Uterus (tissue), 2 donors: ENCODE results near the gene NRARP.

Experiments used
- POLR2A ChIP-seq, 2 donors: fragments of 450-650 bp; IDR thresholded peaks; one replicate each; pipeline ENCODE4 v1.6.1; 2016; ENCODE audit warnings: antibody characterized with exemption in 2 of 2, mild to moderate bottlenecking in 1 of 2, moderate library complexity in 1 of 2
- TF ChIP-seq, protein P1 (sequence below), 4 experiments: fragments of 200-600 bp in 2 of 4; fragments of 450-650 bp in 2 of 4; sonication (generic) in 2 of 4; IDR thresholded peaks; one replicate each; pipeline ENCODE4 v1.5.1; 2016 to 2019; ENCODE audit warnings: antibody characterized with exemption in 4 of 4, mild to moderate bottlenecking in 2 of 4, moderate library complexity in 1 of 4

- TF ChIP-seq, protein P1, sequence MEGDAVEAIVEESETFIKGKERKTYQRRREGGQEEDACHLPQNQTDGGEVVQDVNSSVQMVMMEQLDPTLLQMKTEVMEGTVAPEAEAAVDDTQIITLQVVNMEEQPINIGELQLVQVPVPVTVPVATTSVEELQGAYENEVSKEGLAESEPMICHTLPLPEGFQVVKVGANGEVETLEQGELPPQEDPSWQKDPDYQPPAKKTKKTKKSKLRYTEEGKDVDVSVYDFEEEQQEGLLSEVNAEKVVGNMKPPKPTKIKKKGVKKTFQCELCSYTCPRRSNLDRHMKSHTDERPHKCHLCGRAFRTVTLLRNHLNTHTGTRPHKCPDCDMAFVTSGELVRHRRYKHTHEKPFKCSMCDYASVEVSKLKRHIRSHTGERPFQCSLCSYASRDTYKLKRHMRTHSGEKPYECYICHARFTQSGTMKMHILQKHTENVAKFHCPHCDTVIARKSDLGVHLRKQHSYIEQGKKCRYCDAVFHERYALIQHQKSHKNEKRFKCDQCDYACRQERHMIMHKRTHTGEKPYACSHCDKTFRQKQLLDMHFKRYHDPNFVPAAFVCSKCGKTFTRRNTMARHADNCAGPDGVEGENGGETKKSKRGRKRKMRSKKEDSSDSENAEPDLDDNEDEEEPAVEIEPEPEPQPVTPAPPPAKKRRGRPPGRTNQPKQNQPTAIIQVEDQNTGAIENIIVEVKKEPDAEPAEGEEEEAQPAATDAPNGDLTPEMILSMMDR (IDR thresholded peaks at IDR 0.05), result no peak
- TF ChIP-seq POLR2A (IDR thresholded peaks at IDR 0.05), result no peak
Observed at GRCh38 chr9:137256856-137257255, 45.2 kb downstream of the NRARP start.
